HL-60 (cell line): ENCODE data around the gene NAPB.
A peak's percentile ranks its signal among the peaks of the same experiment; 100 is the strongest.

Experiments
- CTCF ChIP-seq: IDR thresholded peaks from one replicate; pipeline ENCODE4 v1.5.1; 2011; ENCODE audit warnings: low read length, control low read depth, inconsistent platforms; ENCODE audit not compliant: insufficient read depth
- GABPA ChIP-seq: IDR thresholded peaks from 2 replicates; pipeline ENCODE4 v1.6.1; 2012; ENCODE audit warnings: low read depth
- POLR2AphosphoS5 ChIP-seq: IDR thresholded peaks from 2 replicates; pipeline ENCODE4 v1.6.1; 2012; ENCODE audit warnings: low read depth
- SPI1 ChIP-seq: IDR thresholded peaks from 2 replicates; pipeline ENCODE4 v1.6.1; 2012; ENCODE audit warnings: low read depth, mild to moderate bottlenecking, borderline replicate concordance

- TF ChIP-seq POLR2AphosphoS5 = no peak
- TF ChIP-seq CTCF = no peak
- TF ChIP-seq GABPA = no peak
- peak; percentile 33; the same call in 1 of the 2 replicates for TF ChIP-seq SPI1
Measured at GRCh38 chr20:23438661-23439060, 17.4 kb upstream of the NAPB start.
